H1 (cell line): ENCODE data around the gene UNC79. TPM values are rescaled to one million over a fixed set of nuclear protein-coding genes. Genes with fewer than 3 reads are reported as not detected.

ENCODE experiments used
- polyA plus RNA-seq, 7 experiments: library from polyadenylated mRNA; depleted of rRNA in 3 of 7; stranded (reverse) in 5 of 7; unstranded in 2 of 7; fragments of >200 nt in 5 of 7; fragments of 200-250 nt in 2 of 7; gene quantifications; 1 replicate in 5 of 7; 2 replicates in 1 of 7; 4 replicates in 1 of 7; pipeline versions ENCODE4 v1.2.1 to v1.2.3, GENCODE V29; 2011 to 2013; ENCODE audit warnings: missing spikeins in 2 of 7, mixed read lengths in 2 of 7
- total RNA-seq: library from RNA; stranded (reverse); fragmentation: NEBNext Ultra II Directional; extraction: Animal tissue kit (Norgen Biotek cat#: 25700); gene quantifications from 2 replicates; pipeline ENCODE4 v1.2.1, GENCODE V29; 2021
- TF ChIP-seq, protein P1 (sequence below): fragments of 300-600 bp; sonication (generic); IDR thresholded peaks from 2 replicates; pipeline ENCODE4 v1.7.1; 2012; ENCODE audit warnings: low read length, moderate library complexity, mild to moderate bottlenecking, inconsistent platforms; ENCODE audit not compliant: insufficient replicate concordance
- TF ChIP-seq, protein P2 (sequence below): IDR thresholded peaks from 2 replicates; pipeline ENCODE4 v1.6.1; 2012; ENCODE audit warnings: inconsistent platforms

UNC79 gene
- total and polyA plus RNA-seq, 2 of the 8 experiments (the other 6 are each of a cell fraction or from before 2014, with no cell fraction given) = 1.8 to 2.3 TPM

DNA sequence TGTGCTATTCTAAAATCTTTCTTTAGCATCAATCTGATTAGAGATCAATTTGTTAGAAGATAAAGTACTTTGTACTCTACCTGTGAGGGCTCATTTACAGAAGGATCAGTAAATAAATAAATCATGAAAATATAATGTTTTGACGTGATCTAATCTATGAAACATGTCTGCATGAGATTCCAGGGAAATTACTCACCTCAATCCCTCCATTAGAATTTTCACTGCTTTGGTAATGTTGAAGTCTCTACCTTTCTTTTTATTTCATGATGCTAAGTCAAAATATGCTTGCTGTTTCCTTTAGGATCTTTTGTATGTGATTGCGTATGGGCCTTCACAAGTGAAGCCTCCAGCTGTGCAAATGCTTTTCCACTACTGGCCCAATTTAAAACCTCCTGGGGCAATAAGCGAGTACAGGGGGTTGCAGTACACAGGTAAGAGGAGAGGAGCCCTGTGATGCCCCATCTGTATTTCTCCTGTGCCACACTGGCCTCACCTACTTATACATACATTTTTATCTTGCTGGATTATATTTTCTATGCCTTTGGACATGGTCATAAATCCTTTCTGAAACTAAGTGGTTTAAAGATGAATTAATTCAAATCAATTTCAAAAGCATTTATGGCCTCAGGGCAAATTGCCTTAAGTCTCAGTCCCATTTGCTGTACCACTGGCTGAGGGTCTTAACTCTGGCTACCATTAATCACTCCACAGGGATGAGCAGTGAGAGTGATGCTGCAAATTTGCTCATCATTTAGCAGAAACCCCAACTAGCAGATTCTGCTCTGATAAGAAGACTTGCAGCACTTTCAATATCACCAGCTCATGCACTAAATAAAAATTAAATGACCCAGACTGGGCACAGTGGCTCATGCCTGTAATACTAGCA is 66.4 kb downstream of the UNC79 start (continued):
- TF ChIP-seq, protein P1, sequence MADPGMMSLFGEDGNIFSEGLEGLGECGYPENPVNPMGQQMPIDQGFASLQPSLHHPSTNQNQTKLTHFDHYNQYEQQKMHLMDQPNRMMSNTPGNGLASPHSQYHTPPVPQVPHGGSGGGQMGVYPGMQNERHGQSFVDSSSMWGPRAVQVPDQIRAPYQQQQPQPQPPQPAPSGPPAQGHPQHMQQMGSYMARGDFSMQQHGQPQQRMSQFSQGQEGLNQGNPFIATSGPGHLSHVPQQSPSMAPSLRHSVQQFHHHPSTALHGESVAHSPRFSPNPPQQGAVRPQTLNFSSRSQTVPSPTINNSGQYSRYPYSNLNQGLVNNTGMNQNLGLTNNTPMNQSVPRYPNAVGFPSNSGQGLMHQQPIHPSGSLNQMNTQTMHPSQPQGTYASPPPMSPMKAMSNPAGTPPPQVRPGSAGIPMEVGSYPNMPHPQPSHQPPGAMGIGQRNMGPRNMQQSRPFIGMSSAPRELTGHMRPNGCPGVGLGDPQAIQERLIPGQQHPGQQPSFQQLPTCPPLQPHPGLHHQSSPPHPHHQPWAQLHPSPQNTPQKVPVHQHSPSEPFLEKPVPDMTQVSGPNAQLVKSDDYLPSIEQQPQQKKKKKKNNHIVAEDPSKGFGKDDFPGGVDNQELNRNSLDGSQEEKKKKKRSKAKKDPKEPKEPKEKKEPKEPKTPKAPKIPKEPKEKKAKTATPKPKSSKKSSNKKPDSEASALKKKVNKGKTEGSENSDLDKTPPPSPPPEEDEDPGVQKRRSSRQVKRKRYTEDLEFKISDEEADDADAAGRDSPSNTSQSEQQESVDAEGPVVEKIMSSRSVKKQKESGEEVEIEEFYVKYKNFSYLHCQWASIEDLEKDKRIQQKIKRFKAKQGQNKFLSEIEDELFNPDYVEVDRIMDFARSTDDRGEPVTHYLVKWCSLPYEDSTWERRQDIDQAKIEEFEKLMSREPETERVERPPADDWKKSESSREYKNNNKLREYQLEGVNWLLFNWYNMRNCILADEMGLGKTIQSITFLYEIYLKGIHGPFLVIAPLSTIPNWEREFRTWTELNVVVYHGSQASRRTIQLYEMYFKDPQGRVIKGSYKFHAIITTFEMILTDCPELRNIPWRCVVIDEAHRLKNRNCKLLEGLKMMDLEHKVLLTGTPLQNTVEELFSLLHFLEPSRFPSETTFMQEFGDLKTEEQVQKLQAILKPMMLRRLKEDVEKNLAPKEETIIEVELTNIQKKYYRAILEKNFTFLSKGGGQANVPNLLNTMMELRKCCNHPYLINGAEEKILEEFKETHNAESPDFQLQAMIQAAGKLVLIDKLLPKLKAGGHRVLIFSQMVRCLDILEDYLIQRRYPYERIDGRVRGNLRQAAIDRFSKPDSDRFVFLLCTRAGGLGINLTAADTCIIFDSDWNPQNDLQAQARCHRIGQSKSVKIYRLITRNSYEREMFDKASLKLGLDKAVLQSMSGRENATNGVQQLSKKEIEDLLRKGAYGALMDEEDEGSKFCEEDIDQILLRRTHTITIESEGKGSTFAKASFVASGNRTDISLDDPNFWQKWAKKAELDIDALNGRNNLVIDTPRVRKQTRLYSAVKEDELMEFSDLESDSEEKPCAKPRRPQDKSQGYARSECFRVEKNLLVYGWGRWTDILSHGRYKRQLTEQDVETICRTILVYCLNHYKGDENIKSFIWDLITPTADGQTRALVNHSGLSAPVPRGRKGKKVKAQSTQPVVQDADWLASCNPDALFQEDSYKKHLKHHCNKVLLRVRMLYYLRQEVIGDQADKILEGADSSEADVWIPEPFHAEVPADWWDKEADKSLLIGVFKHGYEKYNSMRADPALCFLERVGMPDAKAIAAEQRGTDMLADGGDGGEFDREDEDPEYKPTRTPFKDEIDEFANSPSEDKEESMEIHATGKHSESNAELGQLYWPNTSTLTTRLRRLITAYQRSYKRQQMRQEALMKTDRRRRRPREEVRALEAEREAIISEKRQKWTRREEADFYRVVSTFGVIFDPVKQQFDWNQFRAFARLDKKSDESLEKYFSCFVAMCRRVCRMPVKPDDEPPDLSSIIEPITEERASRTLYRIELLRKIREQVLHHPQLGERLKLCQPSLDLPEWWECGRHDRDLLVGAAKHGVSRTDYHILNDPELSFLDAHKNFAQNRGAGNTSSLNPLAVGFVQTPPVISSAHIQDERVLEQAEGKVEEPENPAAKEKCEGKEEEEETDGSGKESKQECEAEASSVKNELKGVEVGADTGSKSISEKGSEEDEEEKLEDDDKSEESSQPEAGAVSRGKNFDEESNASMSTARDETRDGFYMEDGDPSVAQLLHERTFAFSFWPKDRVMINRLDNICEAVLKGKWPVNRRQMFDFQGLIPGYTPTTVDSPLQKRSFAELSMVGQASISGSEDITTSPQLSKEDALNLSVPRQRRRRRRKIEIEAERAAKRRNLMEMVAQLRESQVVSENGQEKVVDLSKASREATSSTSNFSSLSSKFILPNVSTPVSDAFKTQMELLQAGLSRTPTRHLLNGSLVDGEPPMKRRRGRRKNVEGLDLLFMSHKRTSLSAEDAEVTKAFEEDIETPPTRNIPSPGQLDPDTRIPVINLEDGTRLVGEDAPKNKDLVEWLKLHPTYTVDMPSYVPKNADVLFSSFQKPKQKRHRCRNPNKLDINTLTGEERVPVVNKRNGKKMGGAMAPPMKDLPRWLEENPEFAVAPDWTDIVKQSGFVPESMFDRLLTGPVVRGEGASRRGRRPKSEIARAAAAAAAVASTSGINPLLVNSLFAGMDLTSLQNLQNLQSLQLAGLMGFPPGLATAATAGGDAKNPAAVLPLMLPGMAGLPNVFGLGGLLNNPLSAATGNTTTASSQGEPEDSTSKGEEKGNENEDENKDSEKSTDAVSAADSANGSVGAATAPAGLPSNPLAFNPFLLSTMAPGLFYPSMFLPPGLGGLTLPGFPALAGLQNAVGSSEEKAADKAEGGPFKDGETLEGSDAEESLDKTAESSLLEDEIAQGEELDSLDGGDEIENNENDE = no peak
- TF ChIP-seq, protein P2, sequence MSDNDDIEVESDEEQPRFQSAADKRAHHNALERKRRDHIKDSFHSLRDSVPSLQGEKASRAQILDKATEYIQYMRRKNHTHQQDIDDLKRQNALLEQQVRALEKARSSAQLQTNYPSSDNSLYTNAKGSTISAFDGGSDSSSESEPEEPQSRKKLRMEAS = no peak
